ENCODE data around the gene FBN2. TPM values are rescaled to one million over a fixed set of nuclear protein-coding genes. Genes with fewer than 3 reads are reported as not detected.
A peak's percentile ranks its signal among the peaks of the same experiment; 100 is the strongest.

The FBN2 gene
- total RNA-seq, 4 donors from 2014 or later: 0.24 to 1.3 (median 0.89) TPM

- TF ChIP-seq POLR2AphosphoS5 (IDR thresholded peaks at IDR 0.05): no peak
- TF ChIP-seq EP300 (IDR thresholded peaks at IDR 0.05): no peak
- TF ChIP-seq CTCF (IDR thresholded peaks at IDR 0.05): no peak
- TF ChIP-seq POLR2A (IDR thresholded peaks at IDR 0.05): no peak
These were observed 317.2 kb downstream of the FBN2 start for GRCh38 chr5:128220841-128221240.

GRCh38 chr5:128216860-128217531 lies 321.0 kb downstream of the FBN2 start:
- Histone ChIP-seq H3K27ac (no peak overlapping the region), H3K9me3 (no peaks in the 10 kb centered on the region), H3K4me3 (no peak overlapping the region), H3K4me1 (no peaks in the 10 kb centered on the region), H3K36me3 (no peaks in the 10 kb centered on the region), H3K27me3 (no peaks in the 10 kb centered on the region)
- 45% methylated on average over 14 of the region's 15 CpGs for WGBS
- no peak for DNase-seq (ENCODE audit: low spot score in 2 of 2)
- TF ChIP-seq CTCF (IDR thresholded peaks at IDR 0.05) (no peak), POLR2A (IDR thresholded peaks at IDR 0.05) (no peak), POLR2AphosphoS5 (IDR thresholded peaks at IDR 0.05) (no peak), EP300 (IDR thresholded peaks at IDR 0.05) (no peak)

More at GRCh38 chr5:128220841-128221240, 317.2 kb downstream of the FBN2 start:
- Histone ChIP-seq H3K27me3 (no peaks in the 10 kb centered on the region), H3K36me3 (no peaks in the 10 kb centered on the region), H3K4me3 (no peak overlapping the region), H3K4me1 (no peaks in the 10 kb centered on the region), H3K27ac (no peak overlapping the region), H3K9me3 (no peaks in the 10 kb centered on the region)
- DNase-seq (ENCODE audit: low spot score in 2 of 2): no peak
- WGBS: 97% methylated on average over 2 of the region's 2 CpGs

- Histone ChIP-seq H3K9me3 (no peaks in the 10 kb centered on the region), H3K27me3 (no peaks in the 10 kb centered on the region), H3K36me3 (no peaks in the 10 kb centered on the region), H3K4me1 (no peaks in the 10 kb centered on the region), H3K4me3 (no peak overlapping the region), H3K27ac (no peak overlapping the region)
- 96% methylated on average over 7 of the region's 7 CpGs for WGBS
- DNase-seq (ENCODE audit: low spot score in 2 of 2): no peak
- no peak for TF ChIP-seq POLR2A (IDR thresholded peaks at IDR 0.05)
- no peak for TF ChIP-seq EP300 (IDR thresholded peaks at IDR 0.05)
- TF ChIP-seq POLR2AphosphoS5 (IDR thresholded peaks at IDR 0.05): no peak
- no peak for TF ChIP-seq CTCF (IDR thresholded peaks at IDR 0.05)
These were observed 321.8 kb downstream of the FBN2 start for GRCh38 chr5:128216285-128216684.

GRCh38 chr5:128213833-128214232 lies 324.2 kb downstream of the FBN2 start:
- no peaks in the 10 kb centered on the region for H3K27me3 ChIP-seq
- no peak for DNase-seq (ENCODE audit: low spot score in 2 of 2)
- no peak overlapping the region for H3K27ac ChIP-seq
- 76% methylated on average over 5 of the region's 5 CpGs for WGBS
- H3K9me3 ChIP-seq: no peaks in the 10 kb centered on the region
- no peak overlapping the region for H3K4me3 ChIP-seq
- no peaks in the 10 kb centered on the region for H3K36me3 ChIP-seq
- TF ChIP-seq POLR2AphosphoS5 (IDR thresholded peaks at IDR 0.05): no peak
- no peak for TF ChIP-seq CTCF (IDR thresholded peaks at IDR 0.05)
- TF ChIP-seq EP300 (IDR thresholded peaks at IDR 0.05): no peak
- TF ChIP-seq POLR2A (IDR thresholded peaks at IDR 0.05): no peak
- H3K4me1 ChIP-seq: no peaks in the 10 kb centered on the region

GRCh38 chr5:128213340-128213739 lies 324.7 kb downstream of the FBN2 start:
- Histone ChIP-seq H3K27ac (no peak overlapping the region), H3K4me3 (no peak overlapping the region), H3K4me1 (no peaks in the 10 kb centered on the region), H3K36me3 (no peaks in the 10 kb centered on the region), H3K9me3 (no peaks in the 10 kb centered on the region), H3K27me3 (no peaks in the 10 kb centered on the region)
- no peak for DNase-seq (ENCODE audit: low spot score in 2 of 2)
- WGBS: 8% methylated on average over 4 of the region's 4 CpGs
- TF ChIP-seq POLR2AphosphoS5 (IDR thresholded peaks at IDR 0.05) (no peak), CTCF (IDR thresholded peaks at IDR 0.05) (peak; percentile 42 to 45)
